Prostate gland (tissue), 2 donors: Measurements from ENCODE around the gene RNF112. TPM values are rescaled to one million over a fixed set of nuclear protein-coding genes. Genes with fewer than 3 reads are reported as not detected.

Experiments
- DNase-seq: peaks from one replicate; pipeline ENCODE4 v3.0.0-alpha.2; 2019; ENCODE audit warnings: low spot score
- H3K27ac ChIP-seq, 2 donors: fragments of 200-600 bp; sonication (generic); 2 replicates each; pipeline ENCODE4 v1.5.1; 2017 to 2019
- H3K27me3 ChIP-seq: fragments of 200-600 bp; sonication (generic); replicated peaks from 2 replicates; pipeline ENCODE4 v1.5.1; 2019; ENCODE audit not compliant: insufficient read depth
- H3K36me3 ChIP-seq, 2 donors: fragments of 200-600 bp; sonication (generic); 1 replicate in 1 of 2; 2 replicates in 1 of 2; pipeline versions ENCODE4 v1.5.1 to v1.8.1; 2017 to 2019
- H3K4me1 ChIP-seq: fragments of 200-600 bp; sonication (generic); replicated peaks from 2 replicates; pipeline ENCODE4 v1.5.1; 2019
- H3K4me3 ChIP-seq, 2 donors: fragments of 200-600 bp; sonication (generic); 2 replicates each; pipeline ENCODE4 v1.5.1; 2017 to 2019
- H3K9me3 ChIP-seq: fragments of 200-600 bp; sonication (generic); 2 replicates; pipeline ENCODE4 v1.5.1; 2017
- POLR2A ChIP-seq: fragments of 450-650 bp; IDR thresholded peaks from one replicate; pipeline ENCODE4 v1.6.1; 2016; ENCODE audit warnings: antibody characterized with exemption, mild to moderate bottlenecking
- POLR2AphosphoS5 ChIP-seq: sonication (generic); formaldehyde crosslinking; IDR thresholded peaks from one replicate; pipeline ENCODE4 v1.6.1; 2017; ENCODE audit warnings: antibody characterized with exemption
- WGBS: methylation state at CpG from one replicate; pipeline ENCODE4 v1.1.5; 2018; 5-methylcytosine and 5-hydroxymethylcytosine counted together
- intact Hi-C: fragments of 100-400 bp; cut with DNase I; formaldehyde crosslinking; loops from one replicate; pipeline ENCODE4 v1.14.2; 2022
- total RNA-seq, 2 donors: library from RNA; depleted of rRNA; stranded (reverse); fragments of >200 nt; gene quantifications; one replicate each; pipeline ENCODE4 v1.1.0, GENCODE V29; 2016
- TF ChIP-seq, protein P1 (sequence below), 4 experiments: fragments of 200-600 bp in 2 of 4; fragments of 450-650 bp in 2 of 4; sonication (generic) in 2 of 4; IDR thresholded peaks; 1 replicate in 3 of 4; 2 replicates in 1 of 4; pipeline ENCODE4 v1.5.1; 2016 to 2019; ENCODE audit warnings: antibody characterized with exemption in 4 of 4, mild to moderate bottlenecking in 2 of 4, moderate library complexity in 2 of 4

RNF112 gene
- total RNA-seq, 2 donors from 2014 or later, result 2.3 to 6.6 TPM

DNA sequence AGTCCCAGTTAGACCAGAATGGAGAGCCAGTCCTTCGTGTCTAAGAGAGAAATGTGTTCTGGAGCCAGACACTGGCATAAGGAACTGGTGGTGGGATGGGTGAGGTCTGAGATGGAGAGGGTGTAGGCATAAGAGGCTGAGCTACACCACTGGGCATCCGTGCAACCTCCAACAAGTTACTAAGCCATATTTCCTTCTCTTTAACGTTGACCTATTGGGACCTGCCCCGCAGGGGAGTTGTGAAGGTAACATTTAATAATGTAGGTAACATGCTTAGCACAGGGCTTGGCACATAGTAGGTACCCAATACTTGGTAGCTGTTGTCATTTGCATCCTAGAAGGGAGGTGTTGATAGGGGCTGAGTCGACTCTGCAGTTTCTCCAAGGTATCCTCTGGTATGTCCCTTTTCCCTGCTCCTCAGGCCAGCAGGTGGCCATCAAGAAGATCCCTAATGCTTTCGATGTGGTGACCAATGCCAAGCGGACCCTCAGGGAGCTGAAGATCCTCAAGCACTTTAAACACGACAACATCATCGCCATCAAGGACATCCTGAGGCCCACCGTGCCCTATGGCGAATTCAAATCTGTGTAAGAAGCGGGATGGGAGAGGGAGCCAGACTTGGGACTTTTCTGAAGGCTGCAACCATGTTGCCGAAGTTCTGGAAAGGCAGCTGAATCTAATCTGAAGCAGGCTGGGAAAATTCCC is 31.5 kb upstream of the RNF112 start:
- H3K9me3 ChIP-seq, result no peaks in the 10 kb centered on the region
- H3K36me3 ChIP-seq, result peaks cover 8 to 11% of the 10 kb centered on the region in 2 donors
- no peaks in the 10 kb centered on the region for H3K27me3 ChIP-seq
- intact Hi-C loops, result loop anchor here (5.0 kb wide), 2 partner anchors 68 to 268 kb away; partner anchors contain the start of gene ALDH3A2
- TF ChIP-seq POLR2A (no peak), POLR2AphosphoS5 (no peak)
- TF ChIP-seq, protein P1, sequence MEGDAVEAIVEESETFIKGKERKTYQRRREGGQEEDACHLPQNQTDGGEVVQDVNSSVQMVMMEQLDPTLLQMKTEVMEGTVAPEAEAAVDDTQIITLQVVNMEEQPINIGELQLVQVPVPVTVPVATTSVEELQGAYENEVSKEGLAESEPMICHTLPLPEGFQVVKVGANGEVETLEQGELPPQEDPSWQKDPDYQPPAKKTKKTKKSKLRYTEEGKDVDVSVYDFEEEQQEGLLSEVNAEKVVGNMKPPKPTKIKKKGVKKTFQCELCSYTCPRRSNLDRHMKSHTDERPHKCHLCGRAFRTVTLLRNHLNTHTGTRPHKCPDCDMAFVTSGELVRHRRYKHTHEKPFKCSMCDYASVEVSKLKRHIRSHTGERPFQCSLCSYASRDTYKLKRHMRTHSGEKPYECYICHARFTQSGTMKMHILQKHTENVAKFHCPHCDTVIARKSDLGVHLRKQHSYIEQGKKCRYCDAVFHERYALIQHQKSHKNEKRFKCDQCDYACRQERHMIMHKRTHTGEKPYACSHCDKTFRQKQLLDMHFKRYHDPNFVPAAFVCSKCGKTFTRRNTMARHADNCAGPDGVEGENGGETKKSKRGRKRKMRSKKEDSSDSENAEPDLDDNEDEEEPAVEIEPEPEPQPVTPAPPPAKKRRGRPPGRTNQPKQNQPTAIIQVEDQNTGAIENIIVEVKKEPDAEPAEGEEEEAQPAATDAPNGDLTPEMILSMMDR (IDR thresholded peaks at IDR 0.05), result no peak
- WGBS, result 71% methylated on average over 13 of the region's 13 CpGs
- peak overlapping the region in 1 of 2 donors; percentile 68 for H3K4me3 ChIP-seq
- peaks cover 12% of the 10 kb centered on the region for H3K4me1 ChIP-seq
- H3K27ac ChIP-seq, result peak overlapping the region; percentile 90
- DNase-seq, result no peak

DNA sequence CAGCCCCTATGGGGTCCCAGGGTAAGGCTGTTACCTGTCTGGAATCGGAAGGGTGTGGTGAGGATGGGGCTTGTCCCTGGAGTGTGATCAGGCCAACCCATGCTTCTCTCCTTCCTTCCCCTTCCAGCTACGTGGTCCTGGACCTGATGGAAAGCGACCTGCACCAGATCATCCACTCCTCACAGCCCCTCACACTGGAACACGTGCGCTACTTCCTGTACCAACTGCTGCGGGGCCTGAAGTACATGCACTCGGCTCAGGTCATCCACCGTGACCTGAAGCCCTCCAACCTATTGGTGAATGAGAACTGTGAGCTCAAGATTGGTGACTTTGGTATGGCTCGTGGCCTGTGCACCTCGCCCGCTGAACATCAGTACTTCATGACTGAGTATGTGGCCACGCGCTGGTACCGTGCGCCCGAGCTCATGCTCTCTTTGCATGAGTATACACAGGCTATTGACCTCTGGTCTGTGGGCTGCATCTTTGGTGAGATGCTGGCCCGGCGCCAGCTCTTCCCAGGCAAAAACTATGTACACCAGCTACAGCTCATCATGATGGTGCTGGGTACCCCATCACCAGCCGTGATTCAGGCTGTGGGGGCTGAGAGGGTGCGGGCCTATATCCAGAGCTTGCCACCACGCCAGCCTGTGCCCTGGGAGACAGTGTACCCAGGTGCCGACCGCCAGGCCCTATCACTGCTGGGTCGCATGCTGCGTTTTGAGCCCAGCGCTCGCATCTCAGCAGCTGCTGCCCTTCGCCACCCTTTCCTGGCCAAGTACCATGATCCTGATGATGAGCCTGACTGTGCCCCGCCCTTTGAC is 30.3 kb upstream of the RNF112 start:
- H3K9me3 ChIP-seq, result no peaks in the 10 kb centered on the region
- TF ChIP-seq, protein P1 (IDR thresholded peaks at IDR 0.05), result no peak
- TF ChIP-seq POLR2A (no peak), POLR2AphosphoS5 (no peak)
- H3K27me3 ChIP-seq, result no peaks in the 10 kb centered on the region
- H3K4me3 ChIP-seq, result no peak overlapping the region
- DNase-seq, result no peak
- 90% methylated on average over 29 of the region's 29 CpGs for WGBS
- H3K4me1 ChIP-seq, result peaks cover 12% of the 10 kb centered on the region
- intact Hi-C loops, result no loop called here
- H3K27ac ChIP-seq, result no peak overlapping the region
- peaks cover 8 to 11% of the 10 kb centered on the region in 2 donors for H3K36me3 ChIP-seq

DNA sequence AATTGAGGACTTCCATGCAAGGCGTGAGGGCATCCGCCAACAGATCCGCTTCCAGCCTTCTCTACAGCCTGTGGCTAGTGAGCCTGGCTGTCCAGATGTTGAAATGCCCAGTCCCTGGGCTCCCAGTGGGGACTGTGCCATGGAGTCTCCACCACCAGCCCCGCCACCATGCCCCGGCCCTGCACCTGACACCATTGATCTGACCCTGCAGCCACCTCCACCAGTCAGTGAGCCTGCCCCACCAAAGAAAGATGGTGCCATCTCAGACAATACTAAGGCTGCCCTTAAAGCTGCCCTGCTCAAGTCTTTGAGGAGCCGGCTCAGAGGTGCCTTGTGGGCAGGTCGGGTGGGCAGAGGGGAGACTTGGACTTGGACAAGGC is 29.7 kb upstream of the RNF112 start:
- WGBS, result 90% methylated on average over 7 of the region's 7 CpGs
- H3K27ac ChIP-seq, result no peak overlapping the region
- H3K4me3 ChIP-seq, result no peak overlapping the region
- H3K4me1 ChIP-seq, result peaks cover 12% of the 10 kb centered on the region
- no peak for DNase-seq
- peaks cover 8 to 11% of the 10 kb centered on the region in 2 donors for H3K36me3 ChIP-seq
- H3K9me3 ChIP-seq, result no peaks in the 10 kb centered on the region
- intact Hi-C loops, result no loop called here
- no peaks in the 10 kb centered on the region for H3K27me3 ChIP-seq
- TF ChIP-seq POLR2AphosphoS5 (no peak), POLR2A (no peak)
- TF ChIP-seq, protein P1 (IDR thresholded peaks at IDR 0.05), result no peak

DNA sequence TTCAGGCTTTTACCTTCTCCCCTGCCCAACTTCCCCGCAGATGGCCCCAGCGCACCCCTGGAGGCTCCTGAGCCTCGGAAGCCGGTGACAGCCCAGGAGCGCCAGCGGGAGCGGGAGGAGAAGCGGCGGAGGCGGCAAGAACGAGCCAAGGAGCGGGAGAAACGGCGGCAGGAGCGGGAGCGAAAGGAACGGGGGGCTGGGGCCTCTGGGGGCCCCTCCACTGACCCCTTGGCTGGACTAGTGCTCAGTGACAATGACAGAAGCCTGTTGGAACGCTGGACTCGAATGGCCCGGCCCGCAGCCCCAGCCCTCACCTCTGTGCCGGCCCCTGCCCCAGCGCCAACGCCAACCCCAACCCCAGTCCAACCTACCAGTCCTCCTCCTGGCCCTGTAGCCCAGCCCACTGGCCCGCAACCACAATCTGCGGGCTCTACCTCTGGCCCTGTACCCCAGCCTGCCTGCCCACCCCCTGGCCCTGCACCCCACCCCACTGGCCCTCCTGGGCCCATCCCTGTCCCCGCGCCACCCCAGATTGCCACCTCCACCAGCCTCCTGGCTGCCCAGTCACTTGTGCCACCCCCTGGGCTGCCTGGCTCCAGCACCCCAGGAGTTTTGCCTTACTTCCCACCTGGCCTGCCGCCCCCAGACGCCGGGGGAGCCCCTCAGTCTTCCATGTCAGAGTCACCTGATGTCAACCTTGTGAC is 29.1 kb upstream of the RNF112 start:
- intact Hi-C loops, result no loop called here
- H3K4me1 ChIP-seq, result peaks cover 12% of the 10 kb centered on the region
- DNase-seq, result no peak
- TF ChIP-seq POLR2A, result no peak
- TF ChIP-seq POLR2AphosphoS5, result no peak
- TF ChIP-seq, protein P1 (IDR thresholded peaks at IDR 0.05), result no peak
- no peak overlapping the region for H3K4me3 ChIP-seq
- no peak overlapping the region for H3K27ac ChIP-seq
- H3K9me3 ChIP-seq, result no peaks in the 10 kb centered on the region
- H3K27me3 ChIP-seq, result no peaks in the 10 kb centered on the region
- 91% methylated on average over 31 of the region's 31 CpGs for WGBS
- H3K36me3 ChIP-seq, result peaks cover 8 to 11% of the 10 kb centered on the region in 2 donors
